GM19043 (cell line): ENCODE data around the gene CSTB.

Source experiments
- ATAC-seq: cut with Tn5 transposase; IDR thresholded peaks from one replicate; pipeline ENCODE4 v1.9.1; 2021; ENCODE audit warnings: low read depth; ENCODE audit not compliant: unreplicated experiment

CSTB gene

GRCh38 chr21:43734928-43735229 lies 41.2 kb downstream of the CSTB start:
- no peak for ATAC-seq

DNA sequence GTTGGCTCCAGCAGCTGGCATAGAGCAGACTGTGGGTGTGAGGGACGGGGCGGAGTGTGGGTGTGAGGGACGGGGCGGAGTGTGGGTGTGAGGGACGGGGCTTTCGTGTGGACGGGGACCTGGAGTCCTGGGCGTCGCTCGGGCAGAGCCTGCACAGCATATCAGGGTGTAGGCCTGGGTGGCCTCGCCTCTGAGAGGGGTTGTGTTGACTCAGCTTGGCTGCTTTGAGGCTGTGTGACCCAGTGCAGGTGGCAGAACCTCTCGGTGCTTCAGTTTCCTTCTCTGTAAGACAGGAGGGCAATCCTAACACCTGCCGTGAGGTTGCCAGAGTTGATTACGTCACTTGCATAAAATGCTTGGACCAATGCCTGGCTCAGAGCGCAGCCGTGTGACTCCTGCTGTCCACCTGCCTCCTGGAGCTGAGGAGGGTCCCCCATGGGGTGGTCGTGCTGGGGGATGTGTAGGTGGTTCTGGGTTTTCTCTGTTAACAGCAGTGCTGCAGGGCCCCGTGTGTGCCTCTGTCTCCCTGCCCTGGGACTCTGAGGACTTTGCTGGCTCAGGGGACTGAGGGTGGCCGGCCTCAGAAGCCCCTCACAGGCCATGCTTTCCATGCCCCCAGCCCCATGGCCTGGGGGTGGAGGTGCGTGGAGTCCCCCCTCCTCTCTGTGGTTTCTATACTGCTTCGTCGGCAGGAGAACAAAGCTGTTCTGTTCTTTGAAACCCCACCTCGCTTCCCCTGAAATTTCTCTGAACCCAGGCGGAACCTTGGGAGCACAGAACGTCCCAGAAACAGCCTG lies 41.8 kb downstream of the CSTB start:
- ATAC-seq, result no peak

GRCh38 chr21:43733529-43734071 lies 42.5 kb downstream of the CSTB start:
- ATAC-seq, result no peak

GRCh38 chr21:43733060-43733459 lies 43.0 kb downstream of the CSTB start:
- no peak for ATAC-seq

DNA sequence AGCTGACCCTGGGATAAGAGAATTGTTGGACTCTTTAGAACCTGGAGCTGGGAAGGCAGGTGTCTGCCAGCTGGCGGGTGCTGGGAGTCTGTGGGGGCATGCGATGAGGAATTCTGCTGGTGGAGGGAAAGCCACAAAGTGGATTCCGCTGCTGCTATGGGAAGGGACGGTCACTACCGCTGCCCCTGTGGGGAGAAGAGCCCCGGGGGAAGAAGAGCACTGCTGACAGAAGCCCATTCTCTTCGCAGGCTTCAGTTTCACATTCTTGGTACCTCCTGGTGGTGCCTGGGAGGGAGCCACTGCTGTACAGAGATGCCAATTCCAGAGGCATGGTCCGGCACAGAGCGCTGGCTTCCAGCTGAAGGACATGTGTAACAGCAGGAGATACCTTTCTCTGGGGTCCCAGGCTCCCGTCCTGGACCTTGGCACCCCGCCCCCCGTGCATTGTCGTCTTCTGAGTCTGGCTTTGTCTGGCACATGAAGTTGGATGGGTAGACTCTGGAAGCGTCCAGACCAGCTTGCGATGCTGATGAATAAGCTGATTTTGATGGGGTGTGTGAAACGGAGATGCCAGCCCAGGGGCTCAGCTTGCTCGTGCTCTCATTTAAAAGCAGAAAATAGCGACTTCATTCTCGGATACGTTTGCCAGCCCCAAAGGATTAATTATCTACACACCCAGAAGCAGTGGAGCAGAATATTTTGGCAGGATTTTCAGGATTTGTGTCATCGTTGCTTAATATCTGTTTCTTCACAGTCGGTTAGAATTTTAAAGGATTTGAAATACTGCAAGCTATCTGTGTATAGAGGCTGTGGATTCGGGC lies 44.0 kb downstream of the CSTB start:
- no peak for ATAC-seq

DNA sequence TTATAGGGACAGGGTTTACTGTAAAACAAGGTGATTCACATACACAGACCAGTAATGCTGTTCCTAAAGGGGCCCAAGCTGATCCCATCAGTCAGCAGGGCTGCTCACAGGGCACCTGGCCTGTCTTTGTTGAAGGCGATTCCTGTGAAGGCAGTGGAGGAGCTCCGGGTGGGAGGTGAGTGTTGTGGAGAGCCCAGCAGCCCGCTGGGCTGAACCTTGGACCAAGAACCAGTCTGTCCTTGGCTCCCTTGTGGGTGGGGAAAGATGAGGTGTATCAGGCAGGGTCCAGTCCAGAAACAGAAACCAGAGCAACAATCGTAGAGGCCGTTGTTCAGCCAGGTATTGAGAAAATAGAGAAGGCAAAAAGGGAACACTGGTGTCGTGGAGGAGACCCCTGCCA lies 44.6 kb downstream of the CSTB start:
- ATAC-seq, result no peak

GRCh38 chr21:43728467-43729390 lies 47.4 kb downstream of the CSTB start:
- ATAC-seq, result no peak

GRCh38 chr21:43728154-43728466 lies 48.0 kb downstream of the CSTB start:
- no peak for ATAC-seq

GRCh38 chr21:43727519-43728153 lies 48.5 kb downstream of the CSTB start:
- no peak for ATAC-seq

- no peak for ATAC-seq
These were observed 49.2 kb downstream of the CSTB start for GRCh38 chr21:43726686-43727518.
